ENCODE measurements around the gene GATAD2B.
"Not testable (repeated sequence)": the region's sequence is repeated elsewhere in the genome, so short reads cannot be mapped to it uniquely, and the experiment has no call there.

GATAD2B gene

GRCh38 chr1:153929426-153929825 is 6.7 kb upstream of the GATAD2B start:
- DNase-seq = no peak

- DNase-seq = no peak
Observed at GRCh38 chr1:153928791-153929341, 6.1 kb upstream of the GATAD2B start.

- no peak for DNase-seq
Observed at GRCh38 chr1:153928245-153928644, 5.5 kb upstream of the GATAD2B start.

- no peak for DNase-seq
Observed at GRCh38 chr1:153926405-153926804, 3.6 kb upstream of the GATAD2B start.

GRCh38 chr1:153922076-153922971 is 448 bp downstream of the GATAD2B start:
- no peak for DNase-seq

GRCh38 chr1:153921803-153922075 is 1.0 kb downstream of the GATAD2B start:
- no peak for DNase-seq

- no peak for DNase-seq
Observed at GRCh38 chr1:153921080-153921802, 1.5 kb downstream of the GATAD2B start.

GRCh38 chr1:153919876-153920852 is 2.6 kb downstream of the GATAD2B start:
- DNase-seq = no peak

- no peak for DNase-seq
Observed at GRCh38 chr1:153916297-153916696, 6.5 kb downstream of the GATAD2B start.

GRCh38 chr1:153912349-153912748 is 10.4 kb downstream of the GATAD2B start:
- DNase-seq = no peak

- DNase-seq = not testable (repeated sequence)
Observed at GRCh38 chr1:153910560-153910959, 12.2 kb downstream of the GATAD2B start.

GRCh38 chr1:153908071-153908470 is 14.7 kb downstream of the GATAD2B start:
- no peak for DNase-seq

- DNase-seq = no peak
Observed at GRCh38 chr1:153907134-153907533, 15.6 kb downstream of the GATAD2B start.

- DNase-seq = no peak
Observed at GRCh38 chr1:153906396-153906795, 16.4 kb downstream of the GATAD2B start.

- DNase-seq = not testable (repeated sequence)
Observed at GRCh38 chr1:153905908-153906307, 16.9 kb downstream of the GATAD2B start.

- DNase-seq = no peak
Observed at GRCh38 chr1:153903841-153904455, 18.8 kb downstream of the GATAD2B start.

- no peak for DNase-seq
Observed at GRCh38 chr1:153899509-153899908, 23.3 kb downstream of the GATAD2B start.

GRCh38 chr1:153895866-153896265 is 26.9 kb downstream of the GATAD2B start:
- not testable (repeated sequence) for DNase-seq

- not testable (repeated sequence) for DNase-seq
Observed at GRCh38 chr1:153891042-153891441, 31.7 kb downstream of the GATAD2B start.

- DNase-seq = no peak
Observed at GRCh38 chr1:153888533-153888932, 34.2 kb downstream of the GATAD2B start.

- no peak for DNase-seq
Observed at GRCh38 chr1:153886127-153886526, 36.6 kb downstream of the GATAD2B start.

GRCh38 chr1:153883223-153883622 is 39.5 kb downstream of the GATAD2B start:
- DNase-seq = no peak
